ENCODE data around the gene CCDC88B.

GRCh38 chr11:64358536-64358906 is 18.5 kb downstream of the CCDC88B start:
- TF ChIP-seq CTCF (IDR thresholded peaks at IDR 0.05; ENCODE audit: poor library complexity, severe bottlenecking), result no peak
- peak; percentile 9 for TF ChIP-seq REST (IDR thresholded peaks at IDR 0.05; ENCODE audit: borderline replicate concordance)
- no peak for TF ChIP-seq EZH2 (IDR thresholded peaks at IDR 0.05; ENCODE audit: borderline replicate concordance, insufficient read depth, low read length, poor library complexity, severe bottlenecking)
- no peak for TF ChIP-seq TAF1 (IDR thresholded peaks at IDR 0.05; ENCODE audit: low read depth)
- TF ChIP-seq MXI1 (conservative IDR thresholded peaks at IDR 0.05; ENCODE audit: poor library complexity, severe bottlenecking), result no peak

All from neural cell (in vitro differentiated cells).